ENCODE data around the gene DLG2.
"Not testable (repeated sequence)": the region's sequence is repeated elsewhere in the genome, so short reads cannot be mapped to it uniquely, and the experiment has no call there.

DLG2 gene

GRCh38 chr11:84319863-84320262, 1307.3 kb downstream of the DLG2 start:
- TF ChIP-seq, protein P1, sequence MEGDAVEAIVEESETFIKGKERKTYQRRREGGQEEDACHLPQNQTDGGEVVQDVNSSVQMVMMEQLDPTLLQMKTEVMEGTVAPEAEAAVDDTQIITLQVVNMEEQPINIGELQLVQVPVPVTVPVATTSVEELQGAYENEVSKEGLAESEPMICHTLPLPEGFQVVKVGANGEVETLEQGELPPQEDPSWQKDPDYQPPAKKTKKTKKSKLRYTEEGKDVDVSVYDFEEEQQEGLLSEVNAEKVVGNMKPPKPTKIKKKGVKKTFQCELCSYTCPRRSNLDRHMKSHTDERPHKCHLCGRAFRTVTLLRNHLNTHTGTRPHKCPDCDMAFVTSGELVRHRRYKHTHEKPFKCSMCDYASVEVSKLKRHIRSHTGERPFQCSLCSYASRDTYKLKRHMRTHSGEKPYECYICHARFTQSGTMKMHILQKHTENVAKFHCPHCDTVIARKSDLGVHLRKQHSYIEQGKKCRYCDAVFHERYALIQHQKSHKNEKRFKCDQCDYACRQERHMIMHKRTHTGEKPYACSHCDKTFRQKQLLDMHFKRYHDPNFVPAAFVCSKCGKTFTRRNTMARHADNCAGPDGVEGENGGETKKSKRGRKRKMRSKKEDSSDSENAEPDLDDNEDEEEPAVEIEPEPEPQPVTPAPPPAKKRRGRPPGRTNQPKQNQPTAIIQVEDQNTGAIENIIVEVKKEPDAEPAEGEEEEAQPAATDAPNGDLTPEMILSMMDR (IDR thresholded peaks at IDR 0.05; ENCODE audit: insufficient read depth, missing control alignments): no peak
- DNase-seq (ENCODE audit: insufficient read length, low spot score): no peak
- no peak for FAIRE-seq

DNA sequence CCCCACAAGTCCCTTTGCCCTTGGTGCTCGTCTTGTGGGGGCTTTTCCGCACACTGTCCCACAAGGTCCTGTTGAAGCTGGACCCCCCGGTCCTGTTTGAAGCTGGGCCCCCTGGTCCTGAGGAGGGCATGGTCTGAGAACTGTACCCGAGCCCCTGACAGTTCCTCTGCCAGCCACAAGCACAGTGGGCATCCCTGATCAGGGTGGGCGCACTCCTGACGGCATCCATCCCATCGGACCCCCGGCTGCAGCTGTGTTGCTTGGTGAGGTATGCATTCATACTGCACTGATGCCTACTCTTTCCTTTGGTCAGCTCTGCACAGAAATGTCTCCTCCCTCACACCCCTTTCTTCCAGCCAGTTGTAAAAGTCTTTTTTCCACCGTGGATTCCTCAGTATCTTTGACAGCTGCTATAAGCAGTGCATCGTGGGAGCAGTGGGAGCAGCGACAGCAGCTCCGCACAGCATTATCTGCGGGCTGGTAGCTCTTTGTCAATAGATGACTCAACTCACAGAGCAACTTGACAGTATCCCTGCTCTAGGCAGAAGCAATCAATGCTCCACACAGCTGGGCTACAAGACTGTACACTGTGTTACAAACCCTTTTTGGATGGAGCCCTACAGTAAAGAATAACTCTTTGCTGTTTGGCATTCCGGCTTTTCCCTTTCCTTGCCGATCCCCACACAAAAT, 1310.1 kb downstream of the DLG2 start:
- TF ChIP-seq, protein P1 (IDR thresholded peaks at IDR 0.05; ENCODE audit: insufficient read depth, missing control alignments): no peak
- FAIRE-seq (no peak), DNase-seq (ENCODE audit: insufficient read length, low spot score) (no peak)

GRCh38 chr11:84313830-84314359, 1313.2 kb downstream of the DLG2 start:
- DNase-seq (ENCODE audit: insufficient read length, low spot score): no peak
- TF ChIP-seq, protein P1 (IDR thresholded peaks at IDR 0.05; ENCODE audit: insufficient read depth, missing control alignments): no peak
- no peak for FAIRE-seq

- TF ChIP-seq, protein P1 (IDR thresholded peaks at IDR 0.05; ENCODE audit: insufficient read depth, missing control alignments): no peak
- DNase-seq (ENCODE audit: insufficient read length, low spot score) (no peak), FAIRE-seq (no peak)
Measured at GRCh38 chr11:84310268-84310667, 1316.9 kb downstream of the DLG2 start.

GRCh38 chr11:84308491-84308890, 1318.7 kb downstream of the DLG2 start:
- not testable (repeated sequence) for FAIRE-seq; DNase-seq (ENCODE audit: insufficient read length, low spot score)

DNA sequence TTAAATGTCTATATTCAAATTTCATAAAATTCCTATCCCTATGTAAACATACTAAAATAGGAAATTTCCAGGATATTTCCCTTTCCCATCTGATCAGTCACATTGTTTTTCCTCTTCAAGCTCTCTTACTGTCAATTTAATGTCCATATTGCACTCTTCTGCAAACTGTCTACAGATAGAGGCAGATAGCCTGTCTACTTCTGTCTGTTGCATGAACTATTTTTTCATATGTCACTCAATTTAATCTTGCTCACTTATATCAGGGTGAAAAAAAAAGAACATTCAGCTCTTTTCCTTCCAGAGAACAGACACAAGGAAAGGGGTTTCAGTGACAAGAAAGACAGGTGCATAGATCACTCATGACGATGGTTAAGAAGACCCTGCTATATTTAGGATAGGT, 1327.1 kb downstream of the DLG2 start:
- TF ChIP-seq, protein P1 (IDR thresholded peaks at IDR 0.05; ENCODE audit: insufficient read depth, missing control alignments): no peak
- DNase-seq (ENCODE audit: insufficient read length, low spot score): no peak
- FAIRE-seq: no peak

GRCh38 chr11:84297570-84297969, 1329.6 kb downstream of the DLG2 start:
- DNase-seq (ENCODE audit: insufficient read length, low spot score): no peak

More at GRCh38 chr11:84297570-84297969, 1329.6 kb downstream of the DLG2 start:
- TF ChIP-seq, protein P1 (IDR thresholded peaks at IDR 0.05; ENCODE audit: insufficient read depth, missing control alignments): no peak
- no peak for FAIRE-seq
